NCI-H526 treated with DMSO at 0.1 percent for 48 hours (cell line): ENCODE data around the gene ACOT11.

ENCODE experiments used
- DNase-seq: peaks from one replicate; lab custom pipeline; 2025; lab: John Stamatoyannopoulos, UW

ACOT11 gene

DNA sequence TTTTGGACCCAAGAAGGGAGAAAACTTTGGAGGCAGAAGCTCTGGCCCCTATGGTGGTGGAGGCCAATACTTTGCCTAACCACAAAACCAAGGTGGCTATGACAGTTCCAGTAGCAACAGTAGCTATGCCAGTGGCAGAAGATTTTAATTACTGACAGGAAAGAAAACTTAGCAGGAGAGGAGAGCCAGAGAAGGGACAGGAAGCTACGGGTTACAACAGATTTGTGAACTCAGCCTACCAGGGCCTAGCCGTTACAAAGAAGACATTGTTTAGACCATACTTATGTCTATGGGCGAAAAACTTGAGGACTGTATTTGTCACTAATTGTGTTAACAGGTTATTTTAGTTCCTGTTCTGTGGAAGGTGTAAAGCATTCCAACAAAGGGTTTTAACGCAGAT lies 10.4 kb upstream of the ACOT11 start:
- DNase-seq, result no peak

GRCh38 chr1:54538538-54538937 lies 9.5 kb upstream of the ACOT11 start:
- no peak for DNase-seq

- DNase-seq, result no peak
These were observed 7.3 kb upstream of the ACOT11 start for GRCh38 chr1:54540582-54541295.

DNA sequence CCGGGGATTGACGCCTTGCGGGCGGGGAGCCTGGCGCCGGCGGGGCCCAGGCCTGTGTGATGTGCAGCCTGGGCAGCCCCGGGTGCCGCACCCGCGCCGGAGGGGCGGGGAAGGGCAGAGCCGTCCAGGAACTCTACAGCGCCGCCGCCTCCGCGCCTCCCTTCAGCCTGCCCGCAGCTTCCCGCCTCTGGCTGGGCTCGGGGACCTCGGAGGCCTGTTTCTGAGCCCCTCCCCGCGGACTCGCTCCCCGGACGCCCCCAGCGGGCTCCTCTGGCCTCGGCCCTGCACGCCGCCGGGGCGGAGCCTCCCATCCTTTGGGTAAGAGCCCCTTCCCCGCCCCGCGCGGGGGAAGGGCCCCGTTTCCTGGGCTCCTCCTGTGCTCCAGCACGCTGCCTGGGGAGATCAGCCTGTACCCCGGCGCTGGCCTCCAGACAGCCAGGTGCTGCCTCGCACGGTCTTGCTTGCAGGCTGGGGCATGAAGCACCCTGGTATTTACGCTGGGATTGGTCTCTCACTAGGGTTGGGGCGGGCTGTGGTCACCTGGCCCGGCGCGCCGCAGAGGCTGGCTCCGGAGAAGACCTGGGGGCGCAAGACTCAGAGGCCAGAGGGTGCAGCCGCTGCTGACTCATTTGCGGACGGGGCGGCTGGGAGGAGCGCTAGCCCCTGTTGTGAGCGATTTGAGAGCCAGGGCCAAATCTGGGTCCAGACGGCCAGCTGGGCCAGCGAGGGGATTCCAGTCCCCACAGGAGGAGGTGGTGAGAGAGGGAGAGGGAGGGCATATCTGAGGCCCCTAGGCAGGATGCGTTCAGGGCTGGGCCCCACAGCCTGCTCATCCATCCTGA lies 5.7 kb upstream of the ACOT11 start:
- peak; percentile 78 for DNase-seq

DNA sequence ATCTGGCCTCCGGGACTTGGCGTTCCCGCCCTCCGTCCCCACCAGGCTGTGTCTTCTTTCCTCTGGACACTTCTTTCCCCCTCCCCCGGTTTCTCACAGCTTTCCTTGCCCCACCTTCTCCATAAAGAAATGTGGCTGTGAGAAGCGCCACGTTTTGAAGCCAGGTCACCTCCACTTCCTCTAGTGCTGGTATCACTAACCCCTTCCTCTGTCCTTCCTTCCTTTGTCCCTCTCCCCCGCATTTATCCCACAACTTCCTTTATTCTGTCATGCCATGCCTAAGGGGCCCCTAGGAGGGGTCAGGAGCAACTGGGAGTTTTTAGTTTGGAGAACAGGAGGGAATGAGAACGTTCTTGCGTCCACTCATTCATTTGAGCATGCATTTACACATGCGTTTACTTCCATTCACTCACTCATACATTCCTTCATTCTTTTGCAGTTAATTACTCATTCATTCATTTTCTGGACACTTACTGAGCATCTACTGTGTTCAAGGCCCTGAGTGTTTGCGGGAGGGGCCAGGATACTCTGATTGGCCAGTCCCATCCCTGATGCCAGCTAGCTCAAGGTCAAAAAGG lies 5.0 kb upstream of the ACOT11 start:
- no peak for DNase-seq

DNA sequence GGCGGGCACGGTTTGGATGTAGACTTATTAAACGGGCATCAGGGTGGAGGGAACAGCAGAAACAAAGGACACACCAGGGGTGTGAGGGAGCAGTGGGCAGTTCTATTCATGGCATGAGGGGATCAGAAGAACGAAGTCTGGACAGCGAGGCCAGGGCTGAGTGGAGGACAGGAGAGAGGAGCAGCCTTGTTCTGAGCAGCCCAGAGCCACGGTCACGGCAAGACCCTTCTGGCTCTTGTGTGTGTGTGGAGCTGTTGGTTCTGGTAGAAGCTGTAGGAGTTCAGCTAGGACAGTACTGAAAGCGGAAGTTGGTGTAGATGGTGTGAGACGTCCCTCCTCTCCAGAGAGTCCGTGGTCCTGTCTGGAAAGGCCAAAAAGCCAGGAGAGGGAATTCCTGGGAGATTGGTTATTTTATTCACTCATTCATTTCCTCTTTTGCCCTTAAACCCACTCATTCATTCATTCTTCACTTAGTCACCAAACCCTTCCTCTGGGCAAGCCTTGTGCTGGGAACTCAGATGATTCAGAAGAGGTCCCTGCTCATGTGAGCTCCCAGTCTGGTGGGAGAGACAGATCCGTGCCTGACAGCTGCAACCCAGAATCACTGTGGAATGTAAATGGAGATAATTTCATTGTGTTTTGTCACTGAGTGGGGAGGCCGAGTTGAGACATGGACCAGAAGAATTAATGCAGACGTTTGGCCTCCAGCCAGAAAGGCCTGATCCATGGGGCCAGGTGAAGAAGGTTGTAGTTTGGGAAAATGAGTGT lies 4.1 kb upstream of the ACOT11 start:
- no peak for DNase-seq

DNA sequence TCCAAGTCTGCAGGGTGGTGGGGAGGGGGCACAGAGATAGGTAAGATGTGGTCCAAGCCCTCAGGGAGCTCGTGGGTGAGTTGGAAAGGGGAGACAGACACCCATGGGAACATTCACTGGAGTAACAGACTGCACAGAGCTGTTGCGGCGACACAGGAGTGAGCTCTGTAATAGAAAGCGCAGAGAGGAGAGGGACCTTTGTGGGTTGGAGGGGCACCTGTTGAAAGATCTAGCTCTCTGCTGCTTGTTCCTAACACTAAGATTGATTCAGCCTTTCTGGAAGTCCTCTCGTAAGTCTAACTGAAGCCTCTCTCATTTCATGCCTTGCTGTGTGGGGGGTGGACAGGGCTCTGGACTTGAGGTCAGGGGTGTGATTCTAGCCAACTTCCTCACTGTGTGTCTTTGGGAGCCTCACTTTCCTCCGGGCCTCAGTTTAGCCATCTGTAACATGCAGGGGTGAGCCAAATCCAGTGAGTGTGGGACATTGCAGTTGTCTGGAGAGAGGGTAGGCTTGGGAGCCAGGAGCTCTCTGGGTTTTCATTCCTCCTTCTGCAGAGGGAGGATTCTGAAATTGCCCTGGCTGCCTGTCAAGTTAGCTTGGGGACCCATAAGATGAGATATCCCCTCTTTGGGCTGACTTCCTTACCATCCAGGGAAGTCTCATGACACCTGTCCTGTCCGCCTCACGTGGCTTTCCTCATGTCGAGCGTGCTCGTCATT lies 2.0 kb upstream of the ACOT11 start:
- DNase-seq, result no peak

- DNase-seq, result no peak
These were observed 1.2 kb upstream of the ACOT11 start for GRCh38 chr1:54546651-54547401.

DNA sequence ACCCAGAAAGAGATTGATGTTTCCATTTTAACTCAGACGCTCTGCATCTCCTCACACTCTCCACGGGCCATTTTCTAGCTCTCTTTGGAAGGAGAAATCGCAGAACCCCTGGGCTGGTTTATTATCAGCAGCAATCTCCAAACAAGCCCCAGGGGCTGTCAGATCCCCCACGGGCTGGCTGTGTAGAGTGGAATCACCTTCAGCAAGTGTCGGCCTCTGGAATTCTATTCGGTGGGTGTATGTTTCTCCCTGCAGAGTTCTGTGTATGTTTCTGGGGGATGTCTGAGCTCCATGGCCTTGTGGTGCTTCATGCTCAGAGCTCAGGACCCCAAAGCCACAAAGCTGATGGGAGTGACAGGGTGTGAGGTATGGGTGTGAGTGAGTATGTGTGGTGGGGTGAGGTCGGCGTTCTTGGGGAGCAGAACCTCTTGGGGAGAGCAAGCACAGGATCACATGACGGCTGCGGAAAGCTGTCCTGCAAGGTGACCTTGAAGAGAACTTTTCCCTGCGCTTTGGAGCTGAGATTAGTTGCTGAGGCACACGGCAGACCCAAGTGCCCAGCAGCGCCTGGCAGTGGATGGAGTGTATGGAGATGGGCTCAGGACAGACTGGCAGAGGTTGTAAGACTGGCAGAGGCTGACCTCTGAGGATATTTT lies 489 bp downstream of the ACOT11 start:
- no peak for DNase-seq

DNA sequence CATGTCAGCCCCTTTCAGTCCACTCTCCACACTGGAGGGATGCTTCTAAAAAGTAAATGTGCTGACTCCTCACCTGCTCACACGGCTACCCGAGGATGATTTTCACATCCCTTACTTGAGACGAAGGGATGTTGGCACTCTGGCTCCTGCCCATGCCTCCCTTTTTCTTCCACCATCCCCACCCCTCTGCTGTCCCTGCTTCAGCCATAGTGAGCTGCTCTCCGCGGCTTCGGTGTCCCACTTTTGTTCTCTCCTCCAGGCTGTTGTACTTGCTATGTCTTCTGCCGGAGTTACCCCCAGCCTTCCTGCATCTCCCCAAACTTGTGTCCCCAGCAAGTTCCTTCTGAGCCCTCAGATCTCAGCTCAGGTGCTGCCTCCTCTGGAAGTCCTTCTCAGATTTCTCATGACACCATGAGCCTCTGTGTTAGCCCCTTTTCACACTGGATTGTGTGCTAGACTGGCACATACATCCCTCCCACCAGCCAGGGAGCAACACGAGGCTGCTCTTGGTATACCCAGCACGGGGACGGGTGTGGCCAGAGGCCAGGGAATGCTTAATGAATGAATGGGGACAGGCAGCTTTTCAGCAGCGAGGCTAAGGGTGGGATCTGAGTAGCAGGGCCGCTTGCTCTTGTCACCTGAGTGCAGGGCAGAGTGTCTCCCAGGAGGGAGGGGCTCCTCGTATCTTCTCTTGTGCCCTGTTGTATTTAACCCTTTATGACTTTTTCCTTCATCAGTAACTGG lies 1.3 kb downstream of the ACOT11 start:
- no peak for DNase-seq

DNA sequence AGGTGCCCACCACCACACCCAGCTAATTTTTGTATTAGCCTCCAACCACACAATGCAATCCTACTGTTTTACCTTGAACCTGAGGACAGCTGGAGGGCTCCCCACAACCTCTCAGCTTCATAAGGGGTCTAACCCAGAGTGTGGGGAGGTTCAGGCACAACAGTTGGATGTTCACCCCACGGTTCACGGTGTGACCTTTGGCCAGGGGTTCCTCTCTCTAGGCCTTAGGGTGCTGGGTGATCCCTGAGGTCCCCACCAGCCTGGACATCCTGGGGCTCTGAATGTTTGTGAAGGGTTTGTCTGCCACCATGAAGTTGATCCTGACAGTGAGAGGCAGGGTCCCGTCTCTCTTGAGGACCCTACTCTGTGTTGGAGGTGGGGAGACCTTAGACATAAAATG lies 3.9 kb downstream of the ACOT11 start:
- no peak for DNase-seq

- DNase-seq, result no peak
These were observed 5.7 kb downstream of the ACOT11 start for GRCh38 chr1:54553602-54554313.

DNA sequence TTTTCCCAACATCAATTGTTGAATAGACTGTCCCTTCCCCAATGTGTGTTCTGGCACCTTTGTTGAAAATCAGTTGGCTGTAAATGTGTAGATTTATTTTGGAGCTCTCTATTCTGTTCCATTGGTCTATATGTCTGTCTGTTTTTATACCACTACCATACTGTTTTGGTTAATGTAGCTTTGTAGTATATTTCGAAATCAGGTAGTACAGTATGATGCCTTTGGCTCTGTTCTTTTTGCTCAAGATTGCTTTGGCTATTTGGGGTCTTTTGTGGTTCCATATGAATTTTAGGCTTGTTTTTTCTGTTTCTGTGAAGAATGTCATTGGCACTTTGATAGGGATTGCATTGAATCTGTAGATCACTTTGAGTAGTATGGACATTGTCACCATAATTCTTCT lies 8.1 kb downstream of the ACOT11 start:
- DNase-seq, result no peak

- no peak for DNase-seq
These were observed 9.8 kb downstream of the ACOT11 start for GRCh38 chr1:54557671-54558355.

- DNase-seq, result no peak
These were observed 10.5 kb downstream of the ACOT11 start for GRCh38 chr1:54558434-54559030.

DNA sequence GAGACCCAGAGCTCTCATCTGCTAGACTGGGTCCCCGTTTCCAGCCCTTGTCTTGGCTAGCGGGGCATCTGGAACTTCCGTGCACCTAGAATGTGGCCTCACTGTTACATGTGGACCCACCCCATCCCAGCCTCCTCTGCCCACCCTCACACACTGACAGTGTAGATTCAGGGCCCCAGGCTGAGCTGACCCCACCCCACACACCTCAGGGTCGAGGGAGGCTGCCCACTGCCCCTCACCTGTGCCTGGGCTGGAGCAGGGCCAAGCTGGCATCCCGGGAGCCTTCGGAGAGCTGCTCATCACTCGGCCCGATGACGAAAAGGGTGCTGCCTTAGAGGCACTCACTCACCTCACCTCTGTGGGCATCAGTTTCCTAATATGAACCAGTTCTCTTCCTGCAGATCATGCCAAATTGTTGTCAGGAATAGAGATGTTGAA lies 11.1 kb downstream of the ACOT11 start:
- no peak for DNase-seq

DNA sequence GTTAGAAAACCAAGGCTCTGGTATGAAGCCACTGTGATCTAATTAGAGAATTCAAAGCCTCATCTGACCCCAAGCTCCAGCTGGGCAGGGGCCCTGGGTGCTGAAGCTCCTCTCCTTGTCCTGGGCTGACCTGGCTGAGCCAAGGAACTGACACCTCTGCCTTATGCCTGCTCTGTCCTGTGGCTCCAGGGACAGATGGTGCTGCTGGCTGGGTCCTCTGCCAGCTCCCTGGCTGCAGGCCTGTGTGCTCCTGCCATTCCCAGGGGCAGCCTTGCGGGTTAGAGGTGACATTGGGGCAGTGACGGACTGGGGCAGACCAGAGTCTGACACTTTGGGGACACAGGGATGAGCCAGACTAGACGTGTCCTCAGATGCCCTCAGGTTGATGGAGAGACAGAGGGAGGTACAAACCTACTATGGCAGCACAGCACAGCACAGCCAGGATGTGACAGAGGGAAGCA lies 11.8 kb downstream of the ACOT11 start:
- DNase-seq, result no peak
